Head of caudate nucleus (tissue), 42 donors: ENCODE measurements around the gene CNOT4.
A peak's percentile ranks its signal among the peaks of the same experiment; 100 is the strongest.
"Not testable (repeated sequence)": the region's sequence is repeated elsewhere in the genome, so short reads cannot be mapped to it uniquely, and the experiment has no call there.

Source experiments
- DNase-seq, 42 donors: peaks; one replicate each; pipeline versions ENCODE4 v3.0.0 to v3.0.0-alpha.2; 2020 to 2021; ENCODE audit warnings: mixed read lengths in 7 of 42
- intact Hi-C: fragments of 100-400 bp; cut with DNase I; formaldehyde crosslinking; loops from one replicate; pipeline ENCODE4 v1.15.0; 2022

CNOT4 gene

DNA sequence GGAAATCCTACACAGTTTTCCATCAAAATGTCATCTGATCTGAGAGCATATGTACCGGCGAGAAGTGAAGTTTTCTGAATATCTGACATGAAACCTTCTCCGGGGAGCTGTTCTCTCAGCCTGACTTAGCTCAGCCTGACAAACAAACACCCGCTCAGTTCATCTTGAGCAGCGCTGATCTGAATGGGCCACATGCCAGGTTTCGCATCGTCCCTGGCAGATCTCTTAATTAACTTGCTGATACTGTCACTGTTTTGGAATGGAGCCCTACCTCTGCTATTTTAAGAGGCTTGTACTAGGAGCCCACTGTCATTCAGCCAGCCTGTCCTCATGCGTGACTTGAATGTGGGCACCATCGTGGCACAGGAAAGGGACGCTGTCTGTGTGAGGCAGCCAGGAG, 167.0 kb downstream of the CNOT4 start:
- intact Hi-C loops = no loop called here
- peak; percentile 36 to 89 (median 69) for DNase-seq

- DNase-seq = no peak
- intact Hi-C loops = no loop called here
Observed at GRCh38 chr7:135341049-135341448, 168.9 kb downstream of the CNOT4 start.

DNA sequence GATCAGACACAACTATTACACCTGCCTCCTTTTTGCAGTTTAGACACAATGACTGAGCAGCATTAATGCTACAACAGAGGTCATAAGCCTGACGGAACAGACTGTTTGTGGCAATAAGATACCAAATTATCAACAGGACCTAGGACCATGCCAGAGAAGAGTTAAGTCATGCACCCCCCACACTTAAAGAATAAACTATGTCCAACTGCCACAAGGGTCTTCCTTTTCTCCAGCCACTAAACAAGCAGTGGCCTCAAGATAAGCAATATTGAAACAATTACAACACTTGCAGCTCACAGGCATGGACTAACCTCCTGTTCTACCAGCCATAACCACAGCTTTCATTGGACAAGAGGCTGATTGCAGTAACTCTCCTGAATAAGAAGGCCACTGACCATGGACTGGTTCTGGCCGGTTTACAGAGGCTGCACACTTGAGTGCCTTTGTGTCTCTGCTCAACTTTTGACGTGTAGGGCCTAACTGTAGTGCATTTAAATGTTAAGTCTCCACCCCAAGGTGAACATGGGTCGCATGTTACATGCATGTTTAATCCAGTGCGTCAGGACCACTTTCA, 171.8 kb downstream of the CNOT4 start:
- intact Hi-C loops = no loop called here
- no peak for DNase-seq

GRCh38 chr7:135337506-135337905, 172.4 kb downstream of the CNOT4 start:
- intact Hi-C loops = no loop called here
- no peak for DNase-seq

DNA sequence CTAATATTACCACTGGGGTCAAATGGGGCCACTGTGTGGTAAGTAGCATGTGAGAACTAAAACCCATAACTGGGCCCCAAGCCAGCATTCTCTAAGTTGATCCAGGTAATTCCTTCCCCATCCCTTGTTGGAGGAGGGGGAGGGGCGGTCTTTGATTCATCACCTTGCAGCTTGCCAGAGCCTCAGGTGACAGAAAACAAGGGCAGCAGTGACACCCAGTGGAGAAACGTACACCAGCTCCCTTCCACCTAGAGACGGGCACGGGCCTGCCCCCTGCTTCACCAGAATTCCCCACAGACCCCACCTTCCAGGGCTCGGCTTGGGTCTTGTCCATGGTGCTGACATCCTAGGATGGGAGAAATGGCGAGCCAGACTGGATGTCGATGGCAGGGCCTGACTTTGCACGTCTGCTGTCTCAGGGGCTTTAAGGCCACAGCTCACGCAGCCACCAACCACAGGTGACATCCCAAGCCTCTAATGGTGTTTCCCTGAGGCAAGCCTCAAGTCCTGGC, 174.2 kb downstream of the CNOT4 start:
- DNase-seq = peak; percentile 24 to 82 (median 63)
- intact Hi-C loops = no loop called here

- intact Hi-C loops = no loop called here
- DNase-seq = no peak
Observed at GRCh38 chr7:135334830-135335543, 174.9 kb downstream of the CNOT4 start.

GRCh38 chr7:135333946-135334345, 176.0 kb downstream of the CNOT4 start:
- DNase-seq = no peak
- intact Hi-C loops = no loop called here

DNA sequence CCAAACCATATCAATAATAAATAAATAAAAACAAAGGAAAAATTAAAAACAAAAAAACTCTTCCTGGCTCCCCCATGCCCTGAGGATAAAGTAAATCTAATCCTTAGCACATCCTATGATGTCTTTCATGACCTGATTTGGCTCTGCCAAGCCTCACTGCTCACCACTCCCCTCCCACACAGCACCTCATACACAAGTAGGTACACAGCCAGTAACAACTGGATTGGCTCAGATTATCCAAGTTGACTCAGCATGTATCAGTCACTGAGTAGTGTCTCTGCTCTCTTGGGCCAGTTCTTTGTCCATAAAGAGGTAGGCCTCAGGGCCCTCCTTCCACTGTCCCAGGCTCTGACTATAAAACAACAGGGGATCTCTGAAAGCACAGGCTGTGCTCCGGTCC, 176.7 kb downstream of the CNOT4 start:
- intact Hi-C loops = no loop called here

GRCh38 chr7:135330088-135330487, 179.8 kb downstream of the CNOT4 start:
- no peak for DNase-seq

More for the DNA sequence above, 176.7 kb downstream of the CNOT4 start:
- DNase-seq = no peak

DNA sequence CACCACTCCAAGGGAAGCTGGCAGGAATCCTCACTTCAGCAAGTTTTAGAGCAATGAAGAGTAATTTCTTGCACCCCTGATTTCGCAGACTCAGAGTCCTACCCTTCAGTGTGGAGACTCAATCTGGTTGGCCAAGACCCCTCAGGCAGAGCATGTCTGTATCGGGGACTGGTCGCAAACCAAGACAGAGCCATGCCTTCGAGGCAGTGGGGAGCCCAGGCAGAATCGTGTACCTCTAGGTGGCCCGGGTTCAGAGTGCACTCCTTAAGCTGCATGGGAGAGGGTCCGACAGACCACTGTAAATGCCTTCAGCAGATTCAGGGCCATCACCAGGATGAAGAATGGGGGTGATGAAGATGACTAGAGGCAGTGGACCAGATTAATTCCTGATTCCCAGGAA, 181.4 kb downstream of the CNOT4 start:
- intact Hi-C loops = no loop called here
- no peak for DNase-seq

More at GRCh38 chr7:135330088-135330487, 179.8 kb downstream of the CNOT4 start:
- intact Hi-C loops = no loop called here

- DNase-seq = no peak
- intact Hi-C loops = no loop called here
Observed at GRCh38 chr7:135328053-135328452, 181.8 kb downstream of the CNOT4 start.

DNA sequence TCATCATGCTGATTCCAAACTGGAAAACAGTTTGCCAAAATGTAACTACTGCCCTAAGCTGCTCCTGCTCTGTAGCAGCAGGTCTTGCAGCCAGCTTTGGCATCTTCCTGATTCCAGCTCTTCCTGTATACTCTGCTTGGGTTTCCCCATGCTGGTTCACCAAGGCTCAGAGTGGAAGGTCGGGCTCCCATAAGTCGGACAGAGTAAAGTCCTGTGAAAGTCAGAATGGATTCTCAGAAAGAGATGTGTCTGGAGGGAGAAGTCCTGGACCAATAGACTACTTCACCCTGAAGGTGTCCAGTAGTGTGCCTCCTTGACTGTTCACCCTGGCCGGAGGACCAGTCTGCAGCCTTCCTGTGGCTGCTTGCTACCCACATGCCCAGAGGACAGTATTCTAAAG, 182.4 kb downstream of the CNOT4 start:
- intact Hi-C loops = no loop called here
- no peak for DNase-seq

DNA sequence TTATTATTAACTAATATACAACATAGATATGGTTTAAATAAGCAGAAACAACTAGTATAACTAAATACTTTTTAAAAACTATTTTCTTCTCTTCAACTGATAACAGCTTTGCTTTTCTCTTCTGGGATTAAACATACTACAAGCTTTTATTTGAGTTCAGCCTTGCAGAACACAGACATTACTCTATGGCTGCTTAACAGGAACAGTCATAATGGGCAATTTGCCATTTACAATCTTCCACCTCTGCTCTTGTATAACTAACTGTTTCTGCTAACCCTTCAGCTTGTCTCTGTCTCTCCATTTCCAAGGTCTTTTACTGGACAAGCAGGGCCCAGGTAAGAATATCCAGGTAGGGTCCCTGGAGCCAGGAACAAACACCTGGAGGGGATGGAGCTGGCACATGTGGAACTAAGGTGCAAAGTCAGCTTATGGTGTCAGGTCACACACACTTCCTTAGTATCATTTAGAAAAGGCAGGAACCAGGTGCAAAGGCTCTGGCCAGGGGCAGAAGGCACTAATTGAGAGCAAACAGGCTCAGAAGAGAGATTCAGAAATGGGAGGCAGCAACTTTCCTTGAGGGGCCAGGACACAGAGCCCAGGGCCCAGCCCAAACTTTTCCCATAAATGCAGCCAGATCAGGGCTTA, 183.1 kb downstream of the CNOT4 start:
- DNase-seq = no peak
- intact Hi-C loops = no loop called here

DNA sequence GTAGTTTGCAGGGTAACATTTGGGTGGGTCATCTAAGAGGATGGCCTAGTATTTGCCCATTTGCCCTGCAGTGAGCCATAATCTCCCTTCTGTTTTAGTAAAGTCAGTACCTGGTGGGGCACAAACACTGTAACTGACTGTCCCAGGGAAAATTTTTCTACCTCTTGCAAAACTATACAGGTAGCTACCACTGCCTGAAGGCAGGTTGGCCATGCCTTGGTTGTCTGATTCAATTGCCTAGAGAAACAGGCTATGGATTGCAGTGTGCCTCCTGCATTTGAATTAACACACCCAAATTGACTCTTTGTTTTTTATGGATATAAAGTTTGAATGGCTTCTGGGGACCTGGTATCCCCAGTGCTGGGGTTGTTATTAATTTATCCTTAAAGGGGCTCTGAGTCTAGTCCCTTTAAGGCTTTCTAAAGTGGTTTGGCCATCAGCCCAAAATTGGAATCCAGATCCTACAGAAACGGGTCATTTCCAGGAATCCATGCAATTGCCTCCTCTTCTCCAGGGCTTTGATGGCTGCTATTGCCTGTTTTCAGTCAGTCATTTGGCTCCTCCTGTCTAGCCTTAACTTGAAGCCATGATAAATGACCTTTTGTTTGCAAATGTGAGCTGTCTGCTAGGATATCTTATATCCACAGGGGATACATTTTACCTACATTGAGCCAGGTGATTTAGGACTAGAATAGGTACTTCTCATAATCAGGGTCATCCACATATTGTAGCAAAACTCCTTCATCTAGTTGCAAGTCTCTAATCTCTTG, 187.1 kb downstream of the CNOT4 start:
- intact Hi-C loops = no loop called here
- no peak for DNase-seq

- DNase-seq = peak in 8 of 42 donors; percentile 4 to 62 (median 20)
- intact Hi-C loops = no loop called here
Observed at GRCh38 chr7:135321556-135321955, 188.3 kb downstream of the CNOT4 start.

DNA sequence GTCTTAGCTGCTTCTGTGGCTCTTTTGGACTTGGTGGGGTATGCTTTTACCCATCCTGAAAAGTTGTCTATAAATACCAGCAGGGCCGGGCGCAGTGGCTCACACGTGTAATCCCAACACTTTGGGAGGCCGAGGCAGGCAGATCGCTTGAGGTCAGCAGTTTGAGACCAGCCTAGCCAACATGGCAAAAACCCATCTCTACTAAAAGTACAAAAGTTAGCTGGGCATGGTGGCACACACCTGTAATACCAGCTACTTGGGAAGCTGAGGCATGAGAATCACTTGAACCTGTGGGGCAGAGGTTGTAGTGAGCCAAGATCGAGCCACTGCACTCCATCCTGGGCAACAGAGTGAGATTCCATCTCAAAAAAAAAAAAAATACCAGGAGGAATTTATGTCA, 188.9 kb downstream of the CNOT4 start:
- intact Hi-C loops, DNase-seq: not testable (repeated sequence)

GRCh38 chr7:135320268-135320667, 189.6 kb downstream of the CNOT4 start:
- intact Hi-C loops = no loop called here

DNA sequence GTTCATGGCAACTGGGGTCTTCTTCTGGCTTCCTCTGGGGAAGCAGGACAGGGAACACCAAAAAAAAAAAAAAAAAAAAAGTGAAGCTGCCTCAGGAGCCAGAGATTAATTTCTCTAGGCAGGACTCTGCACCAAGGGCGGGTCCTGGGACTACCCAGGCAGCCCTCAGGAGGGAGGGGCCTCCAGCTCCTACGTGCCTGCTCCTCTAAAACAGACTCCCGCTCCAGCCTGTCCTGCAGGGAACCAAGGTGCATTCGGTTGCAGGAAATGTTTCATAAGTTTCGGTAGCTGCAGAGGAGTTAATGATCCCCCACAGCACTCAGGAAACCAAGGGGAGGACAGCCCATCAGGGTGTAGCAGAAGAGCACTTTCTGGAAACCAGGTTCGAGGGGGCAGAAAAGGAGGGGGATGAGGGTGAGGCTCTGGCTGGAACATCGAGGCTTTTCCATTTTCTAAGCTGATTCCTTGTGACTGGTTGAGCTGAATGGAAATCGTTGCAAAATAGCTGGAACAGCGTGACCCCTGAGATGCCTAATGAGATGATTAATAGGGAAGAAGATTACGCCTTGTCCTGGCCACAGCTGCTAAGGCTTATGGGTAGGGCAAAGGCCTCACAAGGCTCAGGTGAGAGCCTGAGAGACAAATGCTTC, 192.1 kb downstream of the CNOT4 start:
- DNase-seq = peak in 11 of 42 donors; percentile 7 to 53 (median 18)

More at GRCh38 chr7:135320268-135320667, 189.6 kb downstream of the CNOT4 start:
- peak in 40 of 42 donors; percentile 8 to 81 (median 56) for DNase-seq

More for the DNA sequence above, 192.1 kb downstream of the CNOT4 start:
- intact Hi-C loops = no loop called here
